ENCODE measurements around the gene SLC6A19.
"Not testable (repeated sequence)": the region's sequence is repeated elsewhere in the genome, so short reads cannot be mapped to it uniquely, and the experiment has no call there.

Gene SLC6A19

DNA sequence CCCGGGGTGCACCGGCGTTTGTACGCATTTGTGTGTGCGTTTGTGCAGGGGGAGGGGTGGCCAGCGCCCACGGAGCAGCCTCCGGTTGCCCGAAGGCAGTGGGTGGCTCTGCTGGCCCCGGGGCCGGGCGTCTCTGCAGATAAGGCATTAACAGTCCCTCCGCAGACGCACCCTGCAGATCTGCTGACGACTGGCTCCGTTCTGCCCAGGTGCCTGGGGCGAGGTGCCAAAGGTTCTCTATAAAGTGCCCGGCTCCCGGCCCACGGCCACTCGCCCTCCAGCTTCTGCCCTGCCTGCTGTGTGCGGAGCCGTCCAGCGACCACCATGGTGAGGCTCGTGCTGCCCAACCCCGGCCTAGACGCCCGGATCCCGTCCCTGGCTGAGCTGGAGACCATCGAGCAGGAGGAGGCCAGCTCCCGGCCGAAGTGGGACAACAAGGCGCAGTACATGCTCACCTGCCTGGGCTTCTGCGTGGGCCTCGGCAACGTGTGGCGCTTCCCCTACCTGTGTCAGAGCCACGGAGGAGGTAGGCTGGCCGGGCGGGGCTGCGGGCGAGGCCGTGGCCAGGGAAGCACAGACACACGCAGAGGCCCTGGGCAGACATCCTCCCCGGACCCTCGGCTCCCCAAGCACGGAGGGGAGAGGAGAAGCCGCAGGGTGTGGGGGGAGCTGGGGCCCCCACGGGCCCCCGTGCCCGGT, at the start of gene SLC6A19:
Gene SLC6A19 (plus strand): TSS at position 269 of the 699 bp plus-strand sequence. CDS start 56 bp downstream, at position 325.
- DNase-seq = no peak

DNA sequence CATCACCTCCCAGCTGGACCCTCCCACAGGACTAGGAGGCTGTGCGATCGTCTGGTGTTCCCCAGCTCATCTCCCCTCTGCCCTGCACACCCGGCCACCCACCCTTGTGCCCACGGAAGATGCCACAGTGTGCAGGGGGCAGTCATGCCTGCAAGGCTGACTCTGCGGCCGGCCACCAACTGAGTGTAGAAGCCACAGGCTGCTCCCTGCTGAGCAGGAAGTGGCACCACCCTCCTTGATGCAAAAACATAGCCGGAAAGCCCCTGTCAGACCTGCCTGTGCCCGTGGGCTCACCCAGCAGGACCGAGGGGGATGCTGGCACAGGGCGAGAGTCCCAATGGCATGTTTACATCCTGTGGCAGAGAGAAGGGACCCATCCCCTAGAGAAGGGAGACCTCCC, 49.2 kb upstream of the SLC6A19 start:
- no peak for DNase-seq

DNA sequence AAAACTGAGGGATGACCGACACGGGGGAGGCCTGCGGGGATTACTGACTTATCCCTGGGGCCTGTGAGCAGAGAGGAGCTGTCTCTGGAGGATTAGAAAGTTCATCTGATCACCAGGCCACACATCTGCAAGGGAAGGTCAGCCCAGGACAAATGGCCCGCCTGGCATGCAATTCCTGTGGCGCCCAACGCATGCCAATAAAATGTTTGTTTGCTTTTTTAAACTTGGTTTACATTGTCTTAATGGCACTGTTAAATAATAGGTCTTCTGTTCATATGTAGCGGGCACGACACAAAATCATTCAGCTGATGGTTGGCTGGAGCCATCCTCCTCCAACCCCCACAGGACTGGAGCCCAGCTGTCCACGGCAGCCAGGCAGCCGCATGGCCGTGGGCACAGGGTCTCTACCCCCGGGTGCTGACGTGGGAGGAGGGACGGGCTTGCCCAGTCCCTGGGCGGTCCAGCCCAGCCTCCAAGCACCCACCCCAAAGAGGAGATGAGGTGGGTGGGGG, 48.6 kb upstream of the SLC6A19 start:
- DNase-seq = no peak

GRCh38 chr5:1153428-1153827, 48.0 kb upstream of the SLC6A19 start:
- DNase-seq = no peak

DNA sequence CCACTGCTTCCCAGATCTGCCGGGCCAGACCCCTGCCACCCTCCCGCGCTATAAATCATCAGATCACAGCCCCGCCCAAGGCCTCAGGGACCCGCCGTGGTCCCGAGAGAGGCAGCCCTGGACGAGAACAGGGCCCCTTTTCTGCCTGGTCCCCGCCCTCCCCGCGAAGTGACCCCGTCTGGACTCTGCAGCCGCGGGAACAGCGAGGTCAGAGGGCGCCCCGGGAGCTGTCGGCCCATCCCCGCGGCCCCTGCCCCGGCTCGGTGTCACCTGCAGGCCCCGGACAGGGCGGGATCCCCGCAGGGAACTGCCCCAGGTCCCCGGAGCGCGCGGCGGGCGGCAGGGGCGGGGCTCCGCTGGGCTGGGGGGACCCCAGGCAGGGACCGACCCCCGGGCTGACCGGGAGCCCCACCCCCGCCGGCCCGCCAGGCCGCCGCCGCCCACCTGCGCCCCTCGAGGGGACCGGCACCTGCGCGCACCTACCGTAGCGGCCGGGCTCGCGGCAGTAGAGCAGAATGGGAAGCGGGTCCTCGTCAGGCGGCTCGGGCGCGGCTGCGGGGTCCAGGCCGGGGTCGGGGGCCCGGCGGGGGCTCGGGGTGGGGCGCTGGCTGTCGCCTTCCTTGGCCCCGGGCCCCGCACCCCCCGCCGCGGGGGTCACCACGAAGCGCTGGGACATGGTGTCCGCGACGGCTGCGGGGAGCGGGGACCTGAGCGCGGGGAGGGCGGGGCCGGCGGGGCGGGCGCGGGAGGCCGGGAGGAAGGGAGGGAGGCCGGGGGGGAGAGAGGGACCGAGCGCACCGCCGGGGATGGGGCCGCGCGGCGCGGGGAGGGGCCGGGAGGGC, 46.0 kb upstream of the SLC6A19 start:
- DNase-seq = no peak

- no peak for DNase-seq
Observed at GRCh38 chr5:1156033-1156753, 45.2 kb upstream of the SLC6A19 start.

DNA sequence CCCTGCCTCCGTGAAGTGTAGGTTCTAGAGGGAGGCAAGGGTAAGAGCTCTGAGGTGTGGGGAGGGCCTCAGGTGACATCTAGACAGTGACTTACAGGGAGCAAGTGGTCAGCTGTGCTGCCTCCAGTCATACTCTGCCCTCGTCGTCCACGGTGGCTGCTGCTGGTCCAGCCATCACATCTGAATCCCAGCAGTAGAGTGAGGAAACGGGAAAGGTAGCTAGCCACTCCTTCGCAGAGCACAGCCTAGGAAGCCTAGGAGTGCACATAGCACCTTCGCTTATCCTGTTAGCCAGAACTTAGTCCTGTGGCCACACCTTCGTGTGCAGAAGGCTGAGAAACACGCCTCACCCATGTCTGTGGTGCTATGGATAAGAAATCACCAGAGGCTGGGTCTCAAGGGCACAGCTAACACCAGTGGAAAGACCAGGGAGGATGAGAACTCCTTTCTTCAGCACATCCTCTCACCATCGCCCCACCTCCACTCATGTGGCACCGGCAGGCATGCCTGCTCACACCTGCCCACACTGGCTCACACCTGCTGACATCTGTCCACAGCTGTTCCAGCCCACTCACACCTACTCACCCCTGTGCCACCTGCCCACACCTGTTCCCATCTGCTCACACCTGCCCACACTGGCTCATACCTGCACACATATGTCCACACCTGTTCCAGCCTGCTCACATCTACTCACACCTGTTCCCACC, 44.5 kb upstream of the SLC6A19 start:
- no peak for DNase-seq

- DNase-seq = not testable (repeated sequence)
Observed at GRCh38 chr5:1157461-1157986, 43.9 kb upstream of the SLC6A19 start.

GRCh38 chr5:1158647-1159340, 42.6 kb upstream of the SLC6A19 start:
- no peak for DNase-seq

DNA sequence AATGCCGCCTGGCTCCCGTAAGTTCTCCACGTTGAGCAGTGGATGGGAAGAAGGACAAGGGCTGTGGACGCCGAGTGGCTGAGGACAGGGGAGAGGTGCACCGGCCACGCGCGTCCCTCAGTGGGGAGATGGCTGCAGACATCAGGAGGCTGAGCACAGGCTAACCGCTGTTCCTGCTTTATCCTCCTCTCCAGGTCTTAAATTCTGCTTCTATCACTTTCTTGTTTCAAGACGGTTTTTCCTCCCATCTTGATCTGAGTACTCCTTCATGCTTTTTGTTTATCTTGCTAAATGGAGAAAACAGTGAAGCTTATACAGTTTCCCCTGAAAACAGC, 42.1 kb upstream of the SLC6A19 start:
- DNase-seq = no peak

GRCh38 chr5:1159774-1160406, 41.5 kb upstream of the SLC6A19 start:
- no peak for DNase-seq

GRCh38 chr5:1161108-1161832, 40.1 kb upstream of the SLC6A19 start:
- no peak for DNase-seq

DNA sequence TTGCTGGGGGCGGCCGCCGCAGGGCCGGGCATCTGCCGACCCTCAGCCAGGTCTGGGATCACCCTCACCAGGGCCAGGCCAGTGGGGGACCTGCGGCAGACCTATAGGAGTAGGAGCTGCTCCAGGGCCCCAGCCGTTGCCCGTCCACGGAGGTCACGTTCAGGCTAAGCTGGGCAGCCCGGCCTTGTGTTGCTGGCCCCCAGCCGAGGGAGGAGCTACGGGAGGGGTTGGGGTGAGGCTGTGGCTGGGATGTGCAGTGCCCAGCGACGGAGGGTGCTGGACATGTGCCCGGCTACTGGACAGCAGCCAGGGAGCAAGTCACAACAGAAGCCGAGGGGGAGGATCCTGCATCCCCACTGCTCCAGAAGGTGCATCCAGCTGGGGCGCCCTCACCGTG, 39.6 kb upstream of the SLC6A19 start:
- no peak for DNase-seq

- DNase-seq = no peak
Observed at GRCh38 chr5:1162276-1162675, 39.1 kb upstream of the SLC6A19 start.

DNA sequence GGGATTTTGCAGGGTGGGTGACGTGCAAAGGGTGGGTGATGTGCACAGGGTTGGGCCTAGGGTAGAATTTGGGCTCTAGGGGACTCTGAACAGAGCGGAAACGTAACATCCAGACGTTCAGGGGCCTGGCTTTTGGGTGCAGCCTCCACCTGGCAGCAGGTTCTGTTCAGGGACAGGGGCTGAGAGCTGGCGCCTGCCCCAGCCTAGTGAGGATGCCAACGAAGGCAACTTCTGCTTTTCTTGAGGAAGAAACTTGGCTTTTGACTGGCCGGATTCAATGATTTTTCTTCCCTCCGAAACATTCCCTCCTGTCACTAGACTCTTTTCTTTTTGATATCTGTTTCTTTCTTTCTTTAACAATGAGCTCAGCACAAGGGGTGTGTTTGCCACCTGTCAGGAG, 38.6 kb upstream of the SLC6A19 start:
- DNase-seq = no peak

- no peak for DNase-seq
Observed at GRCh38 chr5:1163366-1163765, 38.0 kb upstream of the SLC6A19 start.

GRCh38 chr5:1163879-1164278, 37.5 kb upstream of the SLC6A19 start:
- no peak for DNase-seq

DNA sequence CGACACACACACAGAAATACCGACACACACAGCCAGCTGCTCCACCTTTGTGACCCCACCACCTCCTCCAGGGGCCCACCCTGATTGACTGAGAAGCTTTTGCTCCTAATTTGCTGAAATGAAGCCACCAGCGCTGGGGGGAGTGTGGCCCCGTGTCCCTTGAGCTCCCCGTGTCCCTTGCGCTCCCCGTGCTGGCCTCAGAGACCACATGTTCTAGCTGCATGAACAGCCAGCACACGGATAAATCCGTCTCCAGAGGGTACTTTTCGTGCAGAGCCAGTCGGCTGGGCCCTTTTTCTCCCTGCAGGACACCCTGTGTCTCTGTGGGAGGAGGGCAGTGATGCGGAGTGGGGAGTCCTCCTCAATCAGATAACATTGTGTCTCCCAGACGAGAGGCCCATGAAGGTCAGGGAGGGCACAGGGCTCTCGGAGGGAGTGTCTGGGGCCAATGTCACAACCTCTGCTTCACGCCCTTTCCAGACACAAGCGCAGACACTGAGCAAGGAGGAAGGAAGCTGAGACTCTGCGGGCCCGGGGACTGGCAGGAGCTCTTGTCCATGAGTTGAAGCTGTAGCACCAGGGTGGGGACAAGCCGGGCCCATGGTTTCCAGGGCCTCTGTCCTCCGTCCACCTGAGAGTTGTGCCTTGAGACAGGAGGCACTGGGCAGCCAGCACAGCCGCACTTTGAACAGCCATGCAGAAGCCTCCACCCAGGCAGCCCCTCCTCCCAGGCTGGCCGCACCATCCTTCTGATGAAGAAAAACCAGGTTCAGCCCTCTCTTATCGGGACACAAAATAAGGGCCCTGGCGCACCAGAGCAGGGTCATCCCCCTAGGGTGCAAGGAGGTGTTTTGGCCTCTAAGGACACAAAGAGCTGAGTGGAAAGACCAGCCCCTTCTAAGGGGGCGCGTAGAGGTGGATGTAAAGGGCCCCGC, 36.4 kb upstream of the SLC6A19 start:
- DNase-seq = no peak

GRCh38 chr5:1165864-1166263, 35.5 kb upstream of the SLC6A19 start:
- DNase-seq = no peak

DNA sequence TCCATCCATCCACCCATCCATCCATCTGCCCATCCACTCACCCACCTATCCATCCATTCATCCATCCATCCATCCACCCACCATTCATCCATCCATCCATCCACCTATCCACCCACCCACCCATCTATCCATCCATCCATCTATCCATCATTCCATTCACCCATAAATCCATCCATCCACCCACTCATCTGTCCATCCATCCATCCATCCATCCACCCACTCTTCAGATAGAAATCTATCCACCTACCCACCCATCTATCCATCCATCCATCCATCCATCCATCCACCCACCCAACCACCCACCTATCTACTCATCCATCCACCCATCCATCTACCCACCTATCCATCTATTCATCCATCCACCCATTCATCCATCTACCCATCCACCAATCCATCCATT, 35.0 kb upstream of the SLC6A19 start:
- no peak for DNase-seq
